ENCODE data around the gene KLF11.
A peak's percentile ranks its signal among the peaks of the same experiment; 100 is the strongest.

Gene KLF11

DNA sequence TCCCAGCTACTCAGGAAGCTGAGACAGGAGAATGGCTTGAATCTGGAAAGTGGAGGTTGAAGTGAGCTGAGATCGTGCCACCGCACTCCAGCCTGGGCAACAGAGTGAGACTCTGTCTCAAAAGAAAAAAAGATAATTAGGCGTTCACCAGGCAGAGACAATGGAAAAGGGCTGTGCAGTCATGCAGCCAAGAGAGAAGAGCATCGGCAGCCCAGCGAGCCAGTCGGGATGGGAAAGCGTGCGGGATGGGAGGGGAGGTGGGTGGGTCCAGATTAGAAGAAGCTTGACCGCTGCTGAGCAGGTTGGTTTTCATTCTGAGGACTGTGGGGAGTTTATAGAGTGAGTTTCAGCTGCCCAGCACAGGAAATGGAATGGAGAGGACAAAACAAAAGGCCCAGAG is 51.8 kb downstream of the KLF11 start:
- Histone ChIP-seq H3K9me3 (ENCODE audit: insufficient read depth, low read depth, low read length) (peaks cover 2% of the 10 kb centered on the region), H3K79me2 (ENCODE audit: control insufficient read depth, insufficient read depth, low read length, poor library complexity) (no peaks in the 10 kb centered on the region), H4K91ac (ENCODE audit: low read depth, low read length) (no peak overlapping the region), H3K14ac (ENCODE audit: low read length) (no peak overlapping the region), H2AFZ (ENCODE audit: insufficient read depth, low read length, poor library complexity) (no peak overlapping the region), H4K8ac (ENCODE audit: low read depth, low read length) (no peak overlapping the region), H3K27ac (ENCODE audit: low read depth, low read length) (no peak overlapping the region), H3K23ac (ENCODE audit: low read length) (no peak overlapping the region), H2BK120ac (ENCODE audit: insufficient read depth, low read length, poor library complexity) (no peak overlapping the region), H2AK5ac (ENCODE audit: low read length) (no peak overlapping the region), H3K4me3 (ENCODE audit: low read depth, low read length) (no peak overlapping the region), H3K4me2 (ENCODE audit: low read length) (no peak overlapping the region), H3K79me1 (ENCODE audit: low read length) (no peaks in the 10 kb centered on the region), H3K9ac (ENCODE audit: low read length) (no peak overlapping the region), H3K18ac (ENCODE audit: low read length) (no peak overlapping the region), H3K36me3 (ENCODE audit: control insufficient read depth in 1 of 2, insufficient read depth in 2 of 2, low read length in 2 of 2) (no peaks in the 10 kb centered on the region), H3K4me1 (ENCODE audit: control insufficient read depth in 1 of 2, insufficient read depth in 2 of 2, low read length in 2 of 2) (peaks cover 0 to 2% of the 10 kb centered on the region in 2 experiments), H2BK12ac (ENCODE audit: low read length) (no peak overlapping the region), H3K27me3 (ENCODE audit: insufficient read depth, low read length) (no peaks in the 10 kb centered on the region), H3K4ac (ENCODE audit: low read depth, low read length) (no peak overlapping the region), H4K12ac (ENCODE audit: low read depth, low read length) (no peak overlapping the region), H2BK5ac (ENCODE audit: low read depth, low read length, poor library complexity) (no peak overlapping the region)
- no peak for DNase-seq
- no CpG with 5 or more reads among the region's 9 CpGs for WGBS (ENCODE audit: extremely low coverage, insufficient coverage, insufficient read length)

DNA sequence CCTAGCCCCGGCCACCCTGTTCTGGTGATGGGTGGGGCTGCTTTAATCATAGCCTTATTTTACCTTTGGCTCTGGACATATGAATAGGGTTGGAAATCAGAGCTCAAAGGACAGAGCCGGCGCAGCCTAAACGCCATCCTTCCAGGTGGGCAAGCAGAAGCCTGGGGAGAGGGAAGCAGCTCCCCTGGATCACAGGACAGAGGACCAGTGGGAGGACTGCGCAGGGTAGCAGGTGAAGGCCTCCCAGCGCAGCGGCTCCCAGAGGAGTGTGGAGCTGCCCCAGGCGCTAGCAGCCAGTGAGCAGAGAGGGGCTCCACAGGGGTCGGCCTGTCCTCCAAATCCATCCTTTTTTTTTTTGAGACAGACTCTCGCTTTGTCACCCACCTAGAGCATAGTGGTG is 53.3 kb downstream of the KLF11 start:
- Histone ChIP-seq H2BK120ac (ENCODE audit: insufficient read depth, low read length, poor library complexity) (no peak overlapping the region), H3K36me3 (ENCODE audit: control insufficient read depth in 1 of 2, insufficient read depth in 2 of 2, low read length in 2 of 2) (no peaks in the 10 kb centered on the region), H4K91ac (ENCODE audit: low read depth, low read length) (no peak overlapping the region), H2BK12ac (ENCODE audit: low read length) (no peak overlapping the region), H3K9ac (ENCODE audit: low read length) (no peak overlapping the region), H3K27ac (ENCODE audit: low read depth, low read length) (no peak overlapping the region), H3K4ac (ENCODE audit: low read depth, low read length) (no peak overlapping the region), H3K4me1 (ENCODE audit: control insufficient read depth in 1 of 2, insufficient read depth in 2 of 2, low read length in 2 of 2) (peaks cover 0 to 2% of the 10 kb centered on the region in 2 experiments), H4K8ac (ENCODE audit: low read depth, low read length) (no peak overlapping the region), H3K14ac (ENCODE audit: low read length) (no peak overlapping the region), H3K4me3 (ENCODE audit: low read depth, low read length) (no peak overlapping the region), H2AFZ (ENCODE audit: insufficient read depth, low read length, poor library complexity) (no peak overlapping the region), H2AK5ac (ENCODE audit: low read length) (no peak overlapping the region), H3K18ac (ENCODE audit: low read length) (no peak overlapping the region), H3K4me2 (ENCODE audit: low read length) (no peak overlapping the region), H4K12ac (ENCODE audit: low read depth, low read length) (no peak overlapping the region), H3K23ac (ENCODE audit: low read length) (no peak overlapping the region), H3K9me3 (ENCODE audit: insufficient read depth, low read depth, low read length) (peaks cover under 1% of the 10 kb centered on the region), H2BK5ac (ENCODE audit: low read depth, low read length, poor library complexity) (no peak overlapping the region), H3K79me2 (ENCODE audit: control insufficient read depth, insufficient read depth, low read length, poor library complexity) (no peaks in the 10 kb centered on the region), H3K27me3 (ENCODE audit: insufficient read depth, low read length) (no peaks in the 10 kb centered on the region), H3K79me1 (ENCODE audit: low read length) (no peaks in the 10 kb centered on the region)
- DNase-seq, result no peak
- no CpG with 5 or more reads among the region's 10 CpGs for WGBS (ENCODE audit: extremely low coverage, insufficient coverage, insufficient read length)

- no peak overlapping the region for H2AFZ ChIP-seq (ENCODE audit: insufficient read depth, low read length, poor library complexity)
- H4K12ac ChIP-seq (ENCODE audit: low read depth, low read length), result no peak overlapping the region
- H3K9me3 ChIP-seq (ENCODE audit: insufficient read depth, low read depth, low read length), result no peaks in the 10 kb centered on the region
- no peak overlapping the region for H2BK12ac ChIP-seq (ENCODE audit: low read length)
- H3K27ac ChIP-seq (ENCODE audit: low read depth, low read length), result no peak overlapping the region
- no peaks in the 10 kb centered on the region for H3K27me3 ChIP-seq (ENCODE audit: insufficient read depth, low read length)
- peak; percentile 69 to 82 for DNase-seq
- no peak overlapping the region for H3K4me3 ChIP-seq (ENCODE audit: low read depth, low read length)
- H3K23ac ChIP-seq (ENCODE audit: low read length), result no peak overlapping the region
- H3K14ac ChIP-seq (ENCODE audit: low read length), result no peak overlapping the region
- no peak overlapping the region for H3K4ac ChIP-seq (ENCODE audit: low read depth, low read length)
- WGBS (ENCODE audit: extremely low coverage, insufficient coverage, insufficient read length), result no CpG with 5 or more reads among the region's 16 CpGs
- H3K36me3 ChIP-seq (ENCODE audit: control insufficient read depth in 1 of 2, insufficient read depth in 2 of 2, low read length in 2 of 2), result no peaks in the 10 kb centered on the region
- no peak overlapping the region for H4K8ac ChIP-seq (ENCODE audit: low read depth, low read length)
- no peak overlapping the region for H2BK5ac ChIP-seq (ENCODE audit: low read depth, low read length, poor library complexity)
- no peak overlapping the region for H2AK5ac ChIP-seq (ENCODE audit: low read length)
- no peak overlapping the region for H3K18ac ChIP-seq (ENCODE audit: low read length)
- H3K4me2 ChIP-seq (ENCODE audit: low read length), result no peak overlapping the region
- H2BK120ac ChIP-seq (ENCODE audit: insufficient read depth, low read length, poor library complexity), result no peak overlapping the region
- no peak overlapping the region for H4K91ac ChIP-seq (ENCODE audit: low read depth, low read length)
- H3K79me2 ChIP-seq (ENCODE audit: control insufficient read depth, insufficient read depth, low read length, poor library complexity), result no peaks in the 10 kb centered on the region
- no peaks in the 10 kb centered on the region for H3K79me1 ChIP-seq (ENCODE audit: low read length)
- no peak overlapping the region for H3K9ac ChIP-seq (ENCODE audit: low read length)
- H3K4me1 ChIP-seq (ENCODE audit: control insufficient read depth in 1 of 2, insufficient read depth in 2 of 2, low read length in 2 of 2), result peaks cover 0 to 2% of the 10 kb centered on the region in 2 experiments
Measured at GRCh38 chr2:10097352-10098148, 54.2 kb downstream of the KLF11 start.

GRCh38 chr2:10101491-10101890 is 58.1 kb downstream of the KLF11 start:
- Histone ChIP-seq H3K27me3 (ENCODE audit: insufficient read depth, low read length) (no peaks in the 10 kb centered on the region), H3K4me2 (ENCODE audit: low read length) (no peak overlapping the region), H3K9me3 (ENCODE audit: insufficient read depth, low read depth, low read length) (no peaks in the 10 kb centered on the region), H3K27ac (ENCODE audit: low read depth, low read length) (no peak overlapping the region), H4K8ac (ENCODE audit: low read depth, low read length) (no peak overlapping the region), H4K12ac (ENCODE audit: low read depth, low read length) (no peak overlapping the region), H2BK120ac (ENCODE audit: insufficient read depth, low read length, poor library complexity) (no peak overlapping the region), H3K36me3 (ENCODE audit: control insufficient read depth in 1 of 2, insufficient read depth in 2 of 2, low read length in 2 of 2) (no peaks in the 10 kb centered on the region), H3K4ac (ENCODE audit: low read depth, low read length) (no peak overlapping the region), H3K9ac (ENCODE audit: low read length) (no peak overlapping the region), H3K79me2 (ENCODE audit: control insufficient read depth, insufficient read depth, low read length, poor library complexity) (no peaks in the 10 kb centered on the region), H2AK5ac (ENCODE audit: low read length) (no peak overlapping the region), H3K79me1 (ENCODE audit: low read length) (no peaks in the 10 kb centered on the region), H2BK12ac (ENCODE audit: low read length) (no peak overlapping the region), H3K4me3 (ENCODE audit: low read depth, low read length) (no peak overlapping the region), H4K91ac (ENCODE audit: low read depth, low read length) (no peak overlapping the region), H3K18ac (ENCODE audit: low read length) (no peak overlapping the region), H2BK5ac (ENCODE audit: low read depth, low read length, poor library complexity) (no peak overlapping the region), H3K4me1 (ENCODE audit: control insufficient read depth in 1 of 2, insufficient read depth in 2 of 2, low read length in 2 of 2) (peaks cover 0 to 2% of the 10 kb centered on the region in 2 experiments), H3K14ac (ENCODE audit: low read length) (no peak overlapping the region), H3K23ac (ENCODE audit: low read length) (no peak overlapping the region), H2AFZ (ENCODE audit: insufficient read depth, low read length, poor library complexity) (no peak overlapping the region)
- DNase-seq, result no peak
- WGBS (ENCODE audit: extremely low coverage, insufficient coverage, insufficient read length), result no CpG with 5 or more reads among the region's 7 CpGs
